SK-N-SH treated with all-trans-retinoic acid at 6 μM for 48 hours (cell line): Measurements from ENCODE around the gene SLC51B.

Source experiments
- ZNF565 ChIP-seq: fragments of 450-650 bp; formaldehyde crosslinking; conservative IDR thresholded peaks from 2 replicates; pipeline ENCODE4 v1.5.0; 2020; ENCODE audit warnings: low read depth, mild to moderate bottlenecking, moderate library complexity
- TF ChIP-seq, protein P1 (sequence below): fragments of 250-450 bp; sonication (Bioruptor Pico); IDR thresholded peaks from 2 replicates; pipeline ENCODE4 v1.8.0; 2020; ENCODE audit warnings: mild to moderate bottlenecking, moderate library complexity, borderline replicate concordance

- no peak for TF ChIP-seq ZNF565 (CRISPR knock-in tag)
- TF ChIP-seq, protein P1, sequence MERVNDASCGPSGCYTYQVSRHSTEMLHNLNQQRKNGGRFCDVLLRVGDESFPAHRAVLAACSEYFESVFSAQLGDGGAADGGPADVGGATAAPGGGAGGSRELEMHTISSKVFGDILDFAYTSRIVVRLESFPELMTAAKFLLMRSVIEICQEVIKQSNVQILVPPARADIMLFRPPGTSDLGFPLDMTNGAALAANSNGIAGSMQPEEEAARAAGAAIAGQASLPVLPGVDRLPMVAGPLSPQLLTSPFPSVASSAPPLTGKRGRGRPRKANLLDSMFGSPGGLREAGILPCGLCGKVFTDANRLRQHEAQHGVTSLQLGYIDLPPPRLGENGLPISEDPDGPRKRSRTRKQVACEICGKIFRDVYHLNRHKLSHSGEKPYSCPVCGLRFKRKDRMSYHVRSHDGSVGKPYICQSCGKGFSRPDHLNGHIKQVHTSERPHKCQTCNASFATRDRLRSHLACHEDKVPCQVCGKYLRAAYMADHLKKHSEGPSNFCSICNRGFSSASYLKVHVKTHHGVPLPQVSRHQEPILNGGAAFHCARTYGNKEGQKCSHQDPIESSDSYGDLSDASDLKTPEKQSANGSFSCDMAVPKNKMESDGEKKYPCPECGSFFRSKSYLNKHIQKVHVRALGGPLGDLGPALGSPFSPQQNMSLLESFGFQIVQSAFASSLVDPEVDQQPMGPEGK (CRISPR knock-in tag): no peak
These were observed 37.2 kb downstream of the SLC51B start for GRCh38 chr15:65082303-65082953.
